Ovary (tissue), 9 donors: ENCODE measurements around the gene SRSF10. TPM values are rescaled to one million over a fixed set of nuclear protein-coding genes. Genes with fewer than 3 reads are reported as not detected.

Experiments
- DNase-seq, 5 donors: peaks; one replicate each; pipeline ENCODE4 v3.0.0-alpha.2; 2019 to 2020
- H3K27ac ChIP-seq, 2 donors: fragments of 200-600 bp; one replicate each; pipeline versions ENCODE4 v1.5.1 to v1.8.0; 2019 to 2022
- H3K27me3 ChIP-seq: fragments of 200-600 bp; one replicate; pipeline ENCODE4 v1.8.0; 2022
- H3K36me3 ChIP-seq: fragments of 200-600 bp; sonication (generic); one replicate; pipeline ENCODE4 v1.5.1; 2019
- H3K4me1 ChIP-seq: one replicate; pipeline ENCODE4 v1.8.1; 2013; ENCODE audit warnings: mild to moderate bottlenecking, moderate library complexity; ENCODE audit not compliant: insufficient read depth
- H3K4me3 ChIP-seq: fragments of 200-600 bp; sonication (generic); one replicate; pipeline ENCODE4 v1.5.1; 2017
- H3K9me3 ChIP-seq, 2 donors: fragments of 200-600 bp in 1 of 2; sonication (generic) in 1 of 2; one replicate each; pipeline versions ENCODE4 v1.5.1 to v1.8.1; 2013 to 2019; ENCODE audit warnings: mild to moderate bottlenecking in 1 of 2, moderate library complexity in 1 of 2
- CTCF ChIP-seq, 3 donors: fragments of 450-650 bp in 2 of 3; fragments of 200-600 bp in 1 of 3; IDR thresholded peaks; one replicate each; pipeline versions ENCODE4 v1.5.1 to v1.8.0; 2016 to 2022; ENCODE audit warnings: antibody characterized with exemption in 3 of 3, mild to moderate bottlenecking in 1 of 3
- EP300 ChIP-seq: sonication (generic); formaldehyde crosslinking; IDR thresholded peaks from one replicate; pipeline ENCODE4 v1.6.1; 2017; ENCODE audit warnings: antibody characterized with exemption
- POLR2A ChIP-seq: fragments of 450-650 bp; IDR thresholded peaks from one replicate; pipeline ENCODE4 v1.6.1; 2017; ENCODE audit warnings: antibody characterized with exemption, mild to moderate bottlenecking, moderate library complexity
- WGBS, 3 donors: extraction: QIAGEN DNeasy Blood & Tissue Kit in 1 of 3; methylation state at CpG; one replicate each; pipeline versions ENCODE4 v1.1.5 to v1.1.7; 2013 to 2017; 5-methylcytosine and 5-hydroxymethylcytosine counted together
- intact Hi-C, 4 donors: fragments of 100-400 bp; cut with DNase I; formaldehyde crosslinking; loops; one replicate each; pipeline versions ENCODE4 v1.11.0 to v1.15.1; 2022 to 2023
- polyA plus RNA-seq, 2 donors: library from polyadenylated mRNA; stranded (reverse); fragments of 200-250 nt in 1 of 2; fragments of 350-450 nt in 1 of 2; fragmentation: Illumina TruSeq in 1 of 2; extraction: RNeasy Lipid Tissue Mini Kit (QIAGEN cat#74804) in 1 of 2; gene quantifications; one replicate each; pipeline ENCODE4 v1.2.3, GENCODE V29; 2013 to 2014
- total RNA-seq, 7 donors: library from RNA; depleted of rRNA in 2 of 7; stranded (reverse); fragments of >200 nt in 2 of 7; fragmentation: NEBNext Ultra II Directional in 3 of 7; extraction: Animal tissue kit (Norgen Biotek cat#: 25700) in 3 of 7; gene quantifications; one replicate each; pipeline versions ENCODE4 v1.1.0 to v1.2.4, GENCODE V29; 2016 to 2023
- donor health status: DM: no; HTN: no; CAD: no; lungs with moderate emphysema.
- donor health status: DM: no; HTN: no; CAD: no.
- donor health status: Bipolar disorder and iron deficiency.
- donor health status: DM: yes; HTN: yes; CAD: no.
- donor health status: DM: no; HTN: no; CAD: no.
- donor health status: DM: yes; HTN: yes; CAD: no.

Gene SRSF10
- total and polyA plus RNA-seq, 9 donors, result 57.1 to 130 (median 99.1) TPM

GRCh38 chr1:23931491-23931880 is 48.6 kb downstream of the SRSF10 start:
- intact Hi-C loops, result no loop called here
- no peak overlapping the region for H3K27ac ChIP-seq
- WGBS, 3 donors, result 89 to 92% (median 91%) methylated on average over 1 of the region's 1 CpG
- DNase-seq, result no peak
- no peaks in the 10 kb centered on the region for H3K36me3 ChIP-seq
- TF ChIP-seq EP300, result no peak
- TF ChIP-seq CTCF (IDR thresholded peaks at IDR 0.05), result no peak
- TF ChIP-seq POLR2A, result no peak
- H3K4me1 ChIP-seq, result peaks cover 2% of the 10 kb centered on the region
- H3K27me3 ChIP-seq, result no peaks in the 10 kb centered on the region
- H3K4me3 ChIP-seq, result no peak overlapping the region
- H3K9me3 ChIP-seq, result no peaks in the 10 kb centered on the region

GRCh38 chr1:23930861-23931490 is 49.2 kb downstream of the SRSF10 start:
- DNase-seq, result no peak
- Histone ChIP-seq H3K27ac (no peak overlapping the region), H3K4me3 (no peak overlapping the region), H3K9me3 (no peaks in the 10 kb centered on the region), H3K4me1 (peaks cover 2% of the 10 kb centered on the region), H3K36me3 (no peaks in the 10 kb centered on the region), H3K27me3 (no peaks in the 10 kb centered on the region)
- intact Hi-C loops, result no loop called here
- WGBS, 3 donors, result 24 to 37% (median 34%) methylated on average over 11 of the region's 11 CpGs
- TF ChIP-seq CTCF (IDR thresholded peaks at IDR 0.05), result no peak
- no peak for TF ChIP-seq POLR2A
- TF ChIP-seq EP300, result no peak

- H3K36me3 ChIP-seq, result no peaks in the 10 kb centered on the region
- no peak overlapping the region for H3K4me3 ChIP-seq
- no peaks in the 10 kb centered on the region for H3K9me3 ChIP-seq
- no peak overlapping the region for H3K27ac ChIP-seq
- no peaks in the 10 kb centered on the region for H3K27me3 ChIP-seq
- 82 to 86% (median 85%) methylated on average over 5 of the region's 5 CpGs for WGBS, 3 donors
- H3K4me1 ChIP-seq, result peaks cover 2% of the 10 kb centered on the region
- TF ChIP-seq CTCF (IDR thresholded peaks at IDR 0.05), result no peak
- intact Hi-C loops, result no loop called here
- no peak for DNase-seq
These were observed 49.9 kb downstream of the SRSF10 start for GRCh38 chr1:23930270-23930669.

- no peak overlapping the region for H3K4me3 ChIP-seq
- no peaks in the 10 kb centered on the region for H3K36me3 ChIP-seq
- H3K27ac ChIP-seq, result no peak overlapping the region
- TF ChIP-seq CTCF (IDR thresholded peaks at IDR 0.05) (no peak), POLR2A (no peak), EP300 (no peak)
- intact Hi-C loops, result no loop called here
- no peak for DNase-seq
- H3K4me1 ChIP-seq, result peaks cover 2% of the 10 kb centered on the region
- 70 to 73% (median 73%) methylated on average over 4 of the region's 4 CpGs for WGBS, 3 donors
- no peaks in the 10 kb centered on the region for H3K27me3 ChIP-seq
- H3K9me3 ChIP-seq, result no peaks in the 10 kb centered on the region
These were observed 51.3 kb downstream of the SRSF10 start for GRCh38 chr1:23928789-23929188.
